SK-N-SH treated with all-trans-retinoic acid at 6 μM for 48 hours (cell line): ENCODE results near the gene VWA5A.

Experiments
- ATAC-seq: fragments of 200-7000 bp; cut with Tn5 transposase; 3 replicates; pipeline ENCODE4 v1.9.1; 2020; ENCODE audit warnings: mild to moderate bottlenecking, moderate library complexity
- ARNTL ChIP-seq: fragments of 450-650 bp; formaldehyde crosslinking; IDR thresholded peaks from 2 replicates; pipeline ENCODE4 v1.5.0; 2020; ENCODE audit warnings: low read depth, mild to moderate bottlenecking, moderate library complexity, borderline replicate concordance
- BACH2 ChIP-seq: fragments of 250-450 bp; sonication (Bioruptor Pico); IDR thresholded peaks from 2 replicates; pipeline ENCODE4 v1.9.0; 2021; ENCODE audit warnings: mild to moderate bottlenecking, borderline replicate concordance
- CSDC2 ChIP-seq: fragments of 250-450 bp; sonication (Bioruptor Pico); IDR thresholded peaks from 2 replicates; pipeline ENCODE4 v1.5.0; 2020; ENCODE audit warnings: mild to moderate bottlenecking, moderate library complexity
- ESRRG ChIP-seq: fragments of 250-450 bp; sonication (Bioruptor Pico); IDR thresholded peaks from 2 replicates; pipeline ENCODE4 v1.6.1; 2021; ENCODE audit warnings: mild to moderate bottlenecking
- GLIS3 ChIP-seq: fragments of 250-450 bp; sonication (Bioruptor Pico); IDR thresholded peaks from 2 replicates; pipeline ENCODE4 v1.5.0; 2020; ENCODE audit warnings: mild to moderate bottlenecking, moderate library complexity
- ISL1 ChIP-seq: fragments of 250-450 bp; sonication (Bioruptor Pico); IDR thresholded peaks from 2 replicates; pipeline ENCODE4 v2.1.2; 2022; ENCODE audit warnings: mild to moderate bottlenecking, moderate library complexity
- OSR1 ChIP-seq: fragments of 250-450 bp; sonication (Bioruptor Pico); IDR thresholded peaks from 2 replicates; pipeline ENCODE4 v1.8.0; 2022; ENCODE audit warnings: moderate library complexity, mild to moderate bottlenecking, inconsistent platforms
- PATZ1 ChIP-seq: fragments of 250-450 bp; sonication (Bioruptor Pico); IDR thresholded peaks from 2 replicates; pipeline ENCODE4 v1.8.0; 2020; ENCODE audit warnings: mild to moderate bottlenecking, moderate library complexity, borderline replicate concordance
- POU6F1 ChIP-seq: fragments of 250-450 bp; sonication (Bioruptor Pico); IDR thresholded peaks from 2 replicates; pipeline ENCODE4 v1.8.0; 2021; ENCODE audit warnings: low read depth, mild to moderate bottlenecking, moderate library complexity, borderline replicate concordance
- PPARA ChIP-seq: fragments of 250-450 bp; sonication (Bioruptor Pico); IDR thresholded peaks from 2 replicates; pipeline ENCODE4 v1.5.0; 2020; ENCODE audit warnings: mild to moderate bottlenecking, borderline replicate concordance
- RARB ChIP-seq: fragments of 250-450 bp; sonication (Bioruptor Pico); IDR thresholded peaks from 2 replicates; pipeline ENCODE4 v1.8.0; 2021; ENCODE audit warnings: mild to moderate bottlenecking, moderate library complexity
- TCF4 ChIP-seq: fragments of 250-450 bp; sonication (Bioruptor Pico); IDR thresholded peaks from 2 replicates; pipeline ENCODE4 v1.8.0; 2021; ENCODE audit warnings: mild to moderate bottlenecking, moderate library complexity, borderline replicate concordance
- TOX ChIP-seq: fragments of 250-450 bp; sonication (Bioruptor Pico); IDR thresholded peaks from 2 replicates; pipeline ENCODE4 v1.8.0; 2021; ENCODE audit warnings: mild to moderate bottlenecking, moderate library complexity, borderline replicate concordance
- TSHZ2 ChIP-seq: fragments of 250-450 bp; sonication (Bioruptor Pico); IDR thresholded peaks from 2 replicates; pipeline ENCODE4 v1.5.0; 2020; ENCODE audit warnings: mild to moderate bottlenecking, moderate library complexity
- ZC3H10 ChIP-seq: fragments of 250-450 bp; sonication (Bioruptor Pico); IDR thresholded peaks from 2 replicates; pipeline ENCODE4 v1.5.1; 2021; ENCODE audit warnings: mild to moderate bottlenecking, moderate library complexity
- ZFP3 ChIP-seq: fragments of 250-450 bp; sonication (Bioruptor Pico); IDR thresholded peaks from 2 replicates; pipeline ENCODE4 v1.5.0; 2020; ENCODE audit warnings: mild to moderate bottlenecking, moderate library complexity
- ZFP30 ChIP-seq: fragments of 450-650 bp; formaldehyde crosslinking; IDR thresholded peaks from 2 replicates; pipeline ENCODE4 v1.5.0; 2022; ENCODE audit warnings: mild to moderate bottlenecking, moderate library complexity
- ZNF565 ChIP-seq: fragments of 450-650 bp; formaldehyde crosslinking; conservative IDR thresholded peaks from 2 replicates; pipeline ENCODE4 v1.5.0; 2020; ENCODE audit warnings: low read depth, mild to moderate bottlenecking, moderate library complexity
- ZNF70 ChIP-seq: fragments of 450-650 bp; formaldehyde crosslinking; IDR thresholded peaks from 2 replicates; pipeline ENCODE4 v1.5.0; 2020; ENCODE audit warnings: mild to moderate bottlenecking, moderate library complexity
- ZNF8 ChIP-seq: fragments of 450-650 bp; formaldehyde crosslinking; IDR thresholded peaks from 2 replicates; pipeline ENCODE4 v1.5.0; 2020; ENCODE audit warnings: mild to moderate bottlenecking, moderate library complexity
- TF ChIP-seq, protein P1 (sequence below): fragments of 250-450 bp; sonication (Bioruptor Pico); IDR thresholded peaks from 2 replicates; pipeline ENCODE4 v1.5.1; 2021; ENCODE audit warnings: mild to moderate bottlenecking, moderate library complexity
- TF ChIP-seq, protein P2 (sequence below): fragments of 250-450 bp; sonication (Bioruptor Pico); IDR thresholded peaks from 2 replicates; pipeline ENCODE4 v1.5.1; 2020; ENCODE audit warnings: low read depth, mild to moderate bottlenecking, moderate library complexity

VWA5A gene

GRCh38 chr11:124072147-124072546 lies 43.1 kb upstream of the VWA5A start (continued):
- TF ChIP-seq TSHZ2 (CRISPR knock-in tag) (no peak), ZFP3 (CRISPR knock-in tag) (no peak), ZNF70 (no peak)
- TF ChIP-seq, protein P1, sequence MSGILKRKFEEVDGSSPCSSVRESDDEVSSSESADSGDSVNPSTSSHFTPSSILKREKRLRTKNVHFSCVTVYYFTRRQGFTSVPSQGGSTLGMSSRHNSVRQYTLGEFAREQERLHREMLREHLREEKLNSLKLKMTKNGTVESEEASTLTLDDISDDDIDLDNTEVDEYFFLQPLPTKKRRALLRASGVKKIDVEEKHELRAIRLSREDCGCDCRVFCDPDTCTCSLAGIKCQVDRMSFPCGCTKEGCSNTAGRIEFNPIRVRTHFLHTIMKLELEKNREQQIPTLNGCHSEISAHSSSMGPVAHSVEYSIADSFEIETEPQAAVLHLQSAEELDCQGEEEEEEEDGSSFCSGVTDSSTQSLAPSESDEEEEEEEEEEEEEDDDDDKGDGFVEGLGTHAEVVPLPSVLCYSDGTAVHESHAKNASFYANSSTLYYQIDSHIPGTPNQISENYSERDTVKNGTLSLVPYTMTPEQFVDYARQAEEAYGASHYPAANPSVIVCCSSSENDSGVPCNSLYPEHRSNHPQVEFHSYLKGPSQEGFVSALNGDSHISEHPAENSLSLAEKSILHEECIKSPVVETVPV (CRISPR knock-in tag), result no peak

DNA sequence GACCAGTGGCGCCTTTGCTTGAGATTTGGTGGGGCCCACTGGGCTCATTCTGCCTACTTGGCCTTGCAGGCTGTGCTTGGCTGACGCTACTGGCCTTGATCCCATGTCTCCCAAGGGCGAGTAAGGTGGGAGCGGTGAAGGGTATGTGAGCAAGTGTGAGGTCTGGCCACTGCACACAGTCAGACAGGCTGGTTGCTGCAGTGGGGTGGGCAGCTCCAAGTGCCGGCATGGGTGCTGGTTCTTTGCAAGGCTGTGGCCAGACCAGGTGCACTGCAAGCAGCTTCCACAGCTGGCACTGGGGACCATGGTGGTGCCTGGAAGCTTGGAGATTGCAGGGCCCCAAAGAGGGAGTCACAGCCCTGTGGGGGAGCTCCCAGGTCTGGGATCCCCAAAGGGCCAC lies 40.7 kb upstream of the VWA5A start:
- no peak for TF ChIP-seq PPARA
- no peak for TF ChIP-seq ZFP3 (CRISPR knock-in tag)
- no peak for TF ChIP-seq ISL1 (CRISPR knock-in tag)
- TF ChIP-seq TCF4 (CRISPR knock-in tag), result no peak
- TF ChIP-seq, protein P1 (CRISPR knock-in tag), result no peak
- TF ChIP-seq ESRRG (CRISPR knock-in tag), result no peak
- TF ChIP-seq, protein P2, sequence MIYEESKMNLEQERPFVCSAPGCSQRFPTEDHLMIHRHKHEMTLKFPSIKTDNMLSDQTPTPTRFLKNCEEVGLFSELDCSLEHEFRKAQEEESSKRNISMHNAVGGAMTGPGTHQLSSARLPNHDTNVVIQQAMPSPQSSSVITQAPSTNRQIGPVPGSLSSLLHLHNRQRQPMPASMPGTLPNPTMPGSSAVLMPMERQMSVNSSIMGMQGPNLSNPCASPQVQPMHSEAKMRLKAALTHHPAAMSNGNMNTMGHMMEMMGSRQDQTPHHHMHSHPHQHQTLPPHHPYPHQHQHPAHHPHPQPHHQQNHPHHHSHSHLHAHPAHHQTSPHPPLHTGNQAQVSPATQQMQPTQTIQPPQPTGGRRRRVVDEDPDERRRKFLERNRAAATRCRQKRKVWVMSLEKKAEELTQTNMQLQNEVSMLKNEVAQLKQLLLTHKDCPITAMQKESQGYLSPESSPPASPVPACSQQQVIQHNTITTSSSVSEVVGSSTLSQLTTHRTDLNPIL (CRISPR knock-in tag), result no peak
- TF ChIP-seq PATZ1 (CRISPR knock-in tag), result no peak
- no peak for TF ChIP-seq RARB (CRISPR knock-in tag)
- TF ChIP-seq ZFP30 (CRISPR knock-in tag), result no peak
- no peak for TF ChIP-seq OSR1 (CRISPR knock-in tag)
- no peak for TF ChIP-seq ZNF8 (CRISPR knock-in tag)
- no peak for TF ChIP-seq GLIS3 (CRISPR knock-in tag)
- no peak for TF ChIP-seq TOX (CRISPR knock-in tag)
- no peak for ATAC-seq

DNA sequence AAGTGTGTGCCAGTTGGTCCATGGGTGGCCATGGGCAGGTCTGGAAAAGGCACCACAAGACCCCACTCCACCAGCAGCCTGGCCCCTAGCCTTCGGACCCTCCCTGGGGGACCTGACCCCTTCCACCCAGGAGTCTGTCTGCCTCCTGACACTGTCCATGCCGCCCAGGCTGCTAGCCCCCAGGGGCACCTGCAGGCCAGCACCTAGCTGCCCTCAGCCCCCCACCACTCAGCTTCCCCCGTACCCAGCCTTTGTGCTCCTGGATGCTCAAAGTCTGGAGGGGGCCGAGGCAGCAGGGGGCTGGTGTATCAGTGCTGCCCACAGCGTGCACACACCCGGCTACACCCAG lies 39.8 kb upstream of the VWA5A start:
- no peak for ATAC-seq
- TF ChIP-seq ZC3H10 (no peak), CSDC2 (no peak), TSHZ2 (CRISPR knock-in tag) (no peak), GLIS3 (CRISPR knock-in tag) (no peak), PPARA (no peak), BACH2 (CRISPR knock-in tag) (no peak), TCF4 (CRISPR knock-in tag) (no peak), ESRRG (CRISPR knock-in tag) (no peak), ISL1 (CRISPR knock-in tag) (no peak), ARNTL (no peak), RARB (CRISPR knock-in tag) (no peak), ZFP30 (CRISPR knock-in tag) (no peak), POU6F1 (no peak), ZFP3 (CRISPR knock-in tag) (no peak), ZNF8 (CRISPR knock-in tag) (no peak), ZNF70 (no peak), ZNF565 (CRISPR knock-in tag) (no peak)
- TF ChIP-seq, protein P1 (CRISPR knock-in tag), result no peak
